ENCODE results near the gene ATAD3A. TPM values are rescaled to one million over a fixed set of nuclear protein-coding genes. Genes with fewer than 3 reads are reported as not detected.

The ATAD3A gene
- total and polyA plus RNA-seq, 2 donors (not counting 1 experiment from before 2014, with no cell fraction given): 12.5 to 18.0 TPM

GRCh38 chr1:1487701-1488100 is 24.3 kb upstream of the ATAD3A start:
- no peak overlapping the region for H3K9ac ChIP-seq (ENCODE audit: insufficient read depth, low read length)
- H3K4me2 ChIP-seq (ENCODE audit: extremely low read depth, insufficient read depth, low read length): no peak overlapping the region
- no peaks in the 10 kb centered on the region for H4K20me1 ChIP-seq (ENCODE audit: control insufficient read depth, extremely low read depth, insufficient read depth, low read length)
- H3K9me3 ChIP-seq (ENCODE audit: control insufficient read depth, insufficient read depth, low read depth, low read length): no peaks in the 10 kb centered on the region
- no peaks in the 10 kb centered on the region for H3K27me3 ChIP-seq (ENCODE audit: control insufficient read depth, insufficient read depth, low read length)
- DNase-seq (ENCODE audit: low read depth in 2 of 2): no peak
- no peak overlapping the region for H3K4me3 ChIP-seq (replicated peaks in 1 of 4; ENCODE audit: control extremely low read depth in 1 of 4, insufficient read depth in 1 of 4, low read depth in 3 of 4, low read length in 4 of 4)
- no peak overlapping the region for H2AFZ ChIP-seq (ENCODE audit: low read length)
- no peak overlapping the region for H3K27ac ChIP-seq (ENCODE audit: insufficient read depth, low read length)
- no peak for TF ChIP-seq EZH2 (IDR thresholded peaks at IDR 0.05; ENCODE audit: low read length, missing control alignments)
- TF ChIP-seq, protein P1, sequence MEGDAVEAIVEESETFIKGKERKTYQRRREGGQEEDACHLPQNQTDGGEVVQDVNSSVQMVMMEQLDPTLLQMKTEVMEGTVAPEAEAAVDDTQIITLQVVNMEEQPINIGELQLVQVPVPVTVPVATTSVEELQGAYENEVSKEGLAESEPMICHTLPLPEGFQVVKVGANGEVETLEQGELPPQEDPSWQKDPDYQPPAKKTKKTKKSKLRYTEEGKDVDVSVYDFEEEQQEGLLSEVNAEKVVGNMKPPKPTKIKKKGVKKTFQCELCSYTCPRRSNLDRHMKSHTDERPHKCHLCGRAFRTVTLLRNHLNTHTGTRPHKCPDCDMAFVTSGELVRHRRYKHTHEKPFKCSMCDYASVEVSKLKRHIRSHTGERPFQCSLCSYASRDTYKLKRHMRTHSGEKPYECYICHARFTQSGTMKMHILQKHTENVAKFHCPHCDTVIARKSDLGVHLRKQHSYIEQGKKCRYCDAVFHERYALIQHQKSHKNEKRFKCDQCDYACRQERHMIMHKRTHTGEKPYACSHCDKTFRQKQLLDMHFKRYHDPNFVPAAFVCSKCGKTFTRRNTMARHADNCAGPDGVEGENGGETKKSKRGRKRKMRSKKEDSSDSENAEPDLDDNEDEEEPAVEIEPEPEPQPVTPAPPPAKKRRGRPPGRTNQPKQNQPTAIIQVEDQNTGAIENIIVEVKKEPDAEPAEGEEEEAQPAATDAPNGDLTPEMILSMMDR (conservative IDR thresholded peaks at IDR 0.05 in 1 of 2, IDR thresholded peaks at IDR 0.05 in 1 of 2; ENCODE audit: low read depth in 1 of 2, low read length in 2 of 2): no peak
- H3K4me1 ChIP-seq (ENCODE audit: control insufficient read depth, extremely low read depth, insufficient read depth, low read length): no peaks in the 10 kb centered on the region
- peaks cover 26% of the 10 kb centered on the region for H3K36me3 ChIP-seq (ENCODE audit: control insufficient read depth, insufficient read depth, low read length)
- no peaks in the 10 kb centered on the region for H3K79me2 ChIP-seq (ENCODE audit: control insufficient read depth, insufficient read depth, low read length)

DNA sequence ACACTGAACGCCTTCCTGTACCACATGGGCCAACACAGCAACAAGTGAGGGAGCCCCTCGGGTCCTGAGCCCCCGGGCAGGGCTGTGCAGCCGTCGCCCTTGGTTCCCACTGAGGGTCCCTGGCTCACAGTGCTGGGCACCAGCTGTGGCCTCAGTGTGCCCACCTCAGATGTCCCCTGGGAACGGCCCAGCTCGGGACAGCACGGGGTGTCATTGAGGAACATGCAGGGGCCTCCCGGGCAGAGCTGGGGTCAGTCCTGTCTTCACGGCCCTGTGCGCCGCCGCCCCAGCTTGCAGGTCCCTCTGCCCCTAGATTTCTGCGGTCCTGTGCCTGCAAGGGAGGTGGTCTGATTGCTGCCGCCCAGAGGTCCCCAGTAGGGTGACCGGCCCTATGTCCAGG is 22.7 kb upstream of the ATAD3A start:
- Histone ChIP-seq H3K4me2 (ENCODE audit: extremely low read depth, insufficient read depth, low read length) (no peak overlapping the region), H3K4me3 (replicated peaks in 1 of 4; ENCODE audit: control extremely low read depth in 1 of 4, insufficient read depth in 1 of 4, low read depth in 3 of 4, low read length in 4 of 4) (no peak overlapping the region), H3K9ac (ENCODE audit: insufficient read depth, low read length) (no peak overlapping the region), H3K27ac (ENCODE audit: insufficient read depth, low read length) (no peak overlapping the region), H3K4me1 (ENCODE audit: control insufficient read depth, extremely low read depth, insufficient read depth, low read length) (no peaks in the 10 kb centered on the region), H2AFZ (ENCODE audit: low read length) (no peak overlapping the region), H3K9me3 (ENCODE audit: control insufficient read depth, insufficient read depth, low read depth, low read length) (no peaks in the 10 kb centered on the region), H3K36me3 (ENCODE audit: control insufficient read depth, insufficient read depth, low read length) (peaks cover 17% of the 10 kb centered on the region), H4K20me1 (ENCODE audit: control insufficient read depth, extremely low read depth, insufficient read depth, low read length) (no peaks in the 10 kb centered on the region), H3K27me3 (ENCODE audit: control insufficient read depth, insufficient read depth, low read length) (no peaks in the 10 kb centered on the region), H3K79me2 (ENCODE audit: control insufficient read depth, insufficient read depth, low read length) (no peaks in the 10 kb centered on the region)
- no peak for TF ChIP-seq EZH2 (IDR thresholded peaks at IDR 0.05; ENCODE audit: low read length, missing control alignments)
- TF ChIP-seq, protein P1 (conservative IDR thresholded peaks at IDR 0.05 in 1 of 2, IDR thresholded peaks at IDR 0.05 in 1 of 2; ENCODE audit: low read depth in 1 of 2, low read length in 2 of 2): no peak
- DNase-seq (ENCODE audit: low read depth in 2 of 2): no peak

DNA sequence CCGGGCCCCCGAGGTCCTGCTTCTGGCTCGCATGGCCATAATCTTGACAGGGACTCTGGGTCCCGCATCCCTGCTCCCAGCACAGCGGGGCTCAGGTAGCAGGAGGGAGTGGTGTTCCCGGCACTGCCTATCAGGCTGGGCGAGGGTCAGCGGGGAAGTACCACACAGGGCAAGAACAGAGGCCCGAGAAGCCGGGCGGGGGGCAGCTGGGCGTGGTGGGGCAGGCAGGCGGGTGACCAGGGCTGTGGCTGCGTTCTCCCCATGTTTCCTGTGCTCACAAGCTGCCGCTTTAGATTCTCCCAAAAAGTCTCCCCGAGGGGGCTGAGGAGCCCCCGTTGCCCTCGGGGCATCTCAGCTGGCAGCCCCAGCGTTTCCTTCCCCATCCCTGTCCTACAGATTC is 22.1 kb upstream of the ATAD3A start:
- Histone ChIP-seq H3K27me3 (ENCODE audit: control insufficient read depth, insufficient read depth, low read length) (no peaks in the 10 kb centered on the region), H4K20me1 (ENCODE audit: control insufficient read depth, extremely low read depth, insufficient read depth, low read length) (no peaks in the 10 kb centered on the region), H3K36me3 (ENCODE audit: control insufficient read depth, insufficient read depth, low read length) (peaks cover 19% of the 10 kb centered on the region), H3K9ac (ENCODE audit: insufficient read depth, low read length) (no peak overlapping the region), H3K9me3 (ENCODE audit: control insufficient read depth, insufficient read depth, low read depth, low read length) (no peaks in the 10 kb centered on the region), H3K4me3 (replicated peaks in 1 of 4; ENCODE audit: control extremely low read depth in 1 of 4, insufficient read depth in 1 of 4, low read depth in 3 of 4, low read length in 4 of 4) (no peak overlapping the region), H3K4me2 (ENCODE audit: extremely low read depth, insufficient read depth, low read length) (no peak overlapping the region), H3K27ac (ENCODE audit: insufficient read depth, low read length) (no peak overlapping the region), H2AFZ (ENCODE audit: low read length) (no peak overlapping the region), H3K4me1 (ENCODE audit: control insufficient read depth, extremely low read depth, insufficient read depth, low read length) (no peaks in the 10 kb centered on the region), H3K79me2 (ENCODE audit: control insufficient read depth, insufficient read depth, low read length) (no peaks in the 10 kb centered on the region)
- DNase-seq (ENCODE audit: low read depth in 2 of 2): no peak
- TF ChIP-seq, protein P1 (conservative IDR thresholded peaks at IDR 0.05 in 1 of 2, IDR thresholded peaks at IDR 0.05 in 1 of 2; ENCODE audit: low read depth in 1 of 2, low read length in 2 of 2): no peak
- TF ChIP-seq EZH2 (IDR thresholded peaks at IDR 0.05; ENCODE audit: low read length, missing control alignments): no peak

Data from fibroblast of lung (primary cell).